Lung (tissue), 12 donors: ENCODE data around the gene ID1. TPM values are rescaled to one million over a fixed set of nuclear protein-coding genes. Genes with fewer than 3 reads are reported as not detected.

Source experiments
- ATAC-seq: fragments of 200-7000 bp; cut with Tn5 transposase; one replicate; pipeline ENCODE4 v1.9.1; 2020; ENCODE audit warnings: moderate number of reproducible peaks; ENCODE audit not compliant: insufficient read depth, low FRiP score
- DNase-seq, 3 donors: peaks; one replicate each; pipeline ENCODE4 v3.0.0-alpha.2; 2013 to 2017
- H3K27ac ChIP-seq, 2 donors: one replicate each; pipeline ENCODE4 v1.5.1; 2013; ENCODE audit warnings: mild to moderate bottlenecking in 2 of 2, moderate library complexity in 2 of 2, control low read depth in 1 of 2, inconsistent platforms in 1 of 2, low read depth in 1 of 2, low read length in 1 of 2
- H3K27me3 ChIP-seq, 3 donors: one replicate each; pipeline ENCODE4 v1.5.1; 2013; ENCODE audit warnings: low read length in 2 of 3; ENCODE audit not compliant: control insufficient read depth in 3 of 3, insufficient read depth in 3 of 3
- H3K36me3 ChIP-seq, 4 donors: one replicate each; pipeline ENCODE4 v1.5.1; 2013; ENCODE audit warnings: low read length in 4 of 4, mild to moderate bottlenecking in 1 of 4, moderate library complexity in 1 of 4; ENCODE audit not compliant: control insufficient read depth in 4 of 4, insufficient read depth in 4 of 4
- H3K4me1 ChIP-seq, 5 donors: one replicate each; pipeline ENCODE4 v1.5.1; 2013; ENCODE audit warnings: low read length in 5 of 5, mild to moderate bottlenecking in 2 of 5, moderate library complexity in 1 of 5; ENCODE audit not compliant: control insufficient read depth in 5 of 5, insufficient read depth in 5 of 5
- H3K4me3 ChIP-seq: one replicate; pipeline ENCODE4 v1.5.1; 2013; ENCODE audit warnings: mild to moderate bottlenecking, control low read depth, moderate library complexity
- H3K9ac ChIP-seq, 2 donors: one replicate each; pipeline ENCODE4 v1.5.1; 2013; ENCODE audit warnings: low read length in 2 of 2, control low read depth in 1 of 2; ENCODE audit not compliant: insufficient read depth in 1 of 2
- H3K9me3 ChIP-seq, 4 donors: one replicate each; pipeline ENCODE4 v1.5.1; 2013; ENCODE audit warnings: low read length in 3 of 4, mild to moderate bottlenecking in 1 of 4, moderate library complexity in 1 of 4; ENCODE audit not compliant: control insufficient read depth in 4 of 4, insufficient read depth in 3 of 4
- CTCF ChIP-seq: IDR thresholded peaks from 2 replicates; pipeline ENCODE4 v1.5.1; 2012; ENCODE audit warnings: mild to moderate bottlenecking; ENCODE audit errors: control extremely low read depth, extremely low read depth
- WGBS, 2 donors: extraction: QIAGEN DNeasy Blood & Tissue Kit; methylation state at CpG; one replicate each; pipeline ENCODE4 v1.1.7; 2013; 5-methylcytosine and 5-hydroxymethylcytosine counted together
- polyA plus RNA-seq, 2 donors: library from polyadenylated mRNA; stranded (reverse); fragments of 200-250 nt; gene quantifications; one replicate each; pipeline ENCODE4 v1.2.1, GENCODE V29; 2013
- total RNA-seq, 2 donors: library from RNA; depleted of rRNA in 1 of 2; stranded (reverse); fragments of >200 nt in 1 of 2; gene quantifications; one replicate each; pipeline ENCODE4 v1.2.1, GENCODE V29; 2014 to 2021
- donor health status: control.
- donor health status: control.
- donor health status: Bipolar disorder and iron deficiency.
- donor health status: healthy.
- donor health status: DM: yes; HTN: yes; CAD: no.

Gene ID1
- total and polyA plus RNA-seq, 4 donors = 251 to 824 (median 344) TPM

GRCh38 chr20:31638317-31638716 lies 33.2 kb downstream of the ID1 start:
- Histone ChIP-seq H3K4me1 (peaks cover 0 to 24% (median 5%) of the 10 kb centered on the region in 5 donors), H3K27ac (peak overlapping the region in 1 of 2 donors; percentile 34), H3K27me3 (no peaks in the 10 kb centered on the region), H3K36me3 (no peaks in the 10 kb centered on the region), H3K9ac (no peak overlapping the region), H3K9me3 (no peaks in the 10 kb centered on the region), H3K4me3 (no peak overlapping the region)
- TF ChIP-seq CTCF = no peak
- 73 to 79% methylated on average over 4 of the region's 4 CpGs for WGBS, 2 donors
- ATAC-seq (no peak), DNase-seq (peak; percentile 38 to 79 (median 42))

GRCh38 chr20:31638816-31639215 lies 33.7 kb downstream of the ID1 start:
- TF ChIP-seq CTCF = no peak

GRCh38 chr20:31640259-31640658 lies 35.2 kb downstream of the ID1 start:
- Histone ChIP-seq H3K4me3 (no peak overlapping the region), H3K27me3 (no peaks in the 10 kb centered on the region)

More at GRCh38 chr20:31638816-31639215, 33.7 kb downstream of the ID1 start:
- Histone ChIP-seq H3K9ac (no peak overlapping the region), H3K9me3 (no peaks in the 10 kb centered on the region), H3K4me1 (peaks cover 0 to 20% (median under 1%) of the 10 kb centered on the region in 5 donors), H3K27ac (peak overlapping the region in 1 of 2 donors; percentile 16), H3K4me3 (no peak overlapping the region), H3K36me3 (no peaks in the 10 kb centered on the region), H3K27me3 (no peaks in the 10 kb centered on the region)
- WGBS, 2 donors = 85 to 99% methylated on average over 4 of the region's 4 CpGs
- DNase-seq (no peak), ATAC-seq (no peak)

More at GRCh38 chr20:31640259-31640658, 35.2 kb downstream of the ID1 start:
- H3K9me3 ChIP-seq = no peaks in the 10 kb centered on the region
- TF ChIP-seq CTCF = no peak
- peaks cover 0 to 15% (median 0%) of the 10 kb centered on the region in 5 donors for H3K4me1 ChIP-seq
- no peak overlapping the region for H3K9ac ChIP-seq
- 72 to 79% methylated on average over 3 of the region's 3 CpGs for WGBS, 2 donors
- H3K36me3 ChIP-seq = no peaks in the 10 kb centered on the region
- ATAC-seq (no peak), DNase-seq (no peak)
- H3K27ac ChIP-seq = no peak overlapping the region
